Measurements from ENCODE around the gene WDR7.

DNA sequence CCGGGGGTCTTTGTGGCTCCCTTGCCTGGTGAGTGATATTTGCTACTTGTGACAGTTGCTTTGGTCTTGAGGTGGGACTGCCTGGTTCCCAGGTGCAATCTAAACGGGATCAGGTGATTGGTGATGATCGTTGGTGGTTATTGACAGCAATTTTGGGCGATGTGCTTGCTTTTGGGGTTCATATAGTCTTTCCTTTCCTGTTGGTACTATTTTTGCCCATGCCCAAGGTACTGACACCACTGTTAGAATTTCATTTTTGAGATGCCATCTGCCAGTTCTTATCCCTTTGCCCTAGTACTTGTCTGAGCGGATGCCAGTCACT is 573 bp downstream of the WDR7 start:
- TF ChIP-seq CTCF (IDR thresholded peaks at IDR 0.05) (no peak), POLR2A (IDR thresholded peaks at IDR 0.05; ENCODE audit: low read depth) (no peak), EP300 (IDR thresholded peaks at IDR 0.05) (no peak), POLR2AphosphoS5 (IDR thresholded peaks at IDR 0.05) (no peak)
